ENCODE measurements around the gene UCN2. TPM values are rescaled to one million over a fixed set of nuclear protein-coding genes. Genes with fewer than 3 reads are reported as not detected.
A peak's percentile ranks its signal among the peaks of the same experiment; 100 is the strongest.

The UCN2 gene
- total and polyA plus RNA-seq, 9 of the 15 experiments (the other 6 are each of a cell fraction or from before 2014, with no cell fraction given) = 0.08 to 0.11 TPM; not detected in 7

- TF ChIP-seq CHD1 (IDR thresholded peaks at IDR 0.05; ENCODE audit: low read length) (no peak), ATF7 (IDR thresholded peaks at IDR 0.05) (no peak), ZNF449 (CRISPR knock-in tag; IDR thresholded peaks at IDR 0.05) (no peak), ZNF282 (CRISPR knock-in tag; IDR thresholded peaks at IDR 0.05) (no peak), NFIX (CRISPR knock-in tag; IDR thresholded peaks at IDR 0.05; ENCODE audit: low read depth) (no peak), POLR2G (IDR thresholded peaks at IDR 0.05; ENCODE audit: low read depth, low read length) (no peak), XRCC5 (IDR thresholded peaks at IDR 0.05; ENCODE audit: low read depth, low read length) (no peak), ZNF766 (CRISPR knock-in tag; conservative IDR thresholded peaks at IDR 0.05) (no peak), ZC3H4 (CRISPR knock-in tag; IDR thresholded peaks at IDR 0.05; ENCODE audit: borderline replicate concordance) (no peak), POLR2A (conservative IDR thresholded peaks at IDR 0.05) (no peak), PPARD (CRISPR knock-in tag; IDR thresholded peaks at IDR 0.05) (no peak), MTF1 (CRISPR knock-in tag; IDR thresholded peaks at IDR 0.05; ENCODE audit: borderline replicate concordance) (no peak), POLR2AphosphoS5 (IDR thresholded peaks at IDR 0.05; ENCODE audit: control insufficient read depth, insufficient read depth, low read depth, low read length) (peak; percentile 83), TAF1 (IDR thresholded peaks at IDR 0.05; ENCODE audit: control insufficient read depth, extremely low read depth, insufficient read depth, low read length, severe bottlenecking) (no peak), ZFP36 (IDR thresholded peaks at IDR 0.05; ENCODE audit: low read depth, low read length, partially characterized antibody) (no peak), FOXJ2 (tag; IDR thresholded peaks at IDR 0.05) (no peak), SPI1 (IDR thresholded peaks at IDR 0.05; ENCODE audit: borderline replicate concordance, low read depth, low read length) (no peak), REST (IDR thresholded peaks at IDR 0.05; ENCODE audit: borderline replicate concordance) (no peak), REST (CRISPR knock-in tag; IDR thresholded peaks at IDR 0.05; ENCODE audit: low read depth) (no peak), FUS (optimal IDR thresholded peaks at IDR 0.05; ENCODE audit: low read depth, low read length) (no peak), TCF7 (IDR thresholded peaks at IDR 0.05; ENCODE audit: borderline replicate concordance) (peak; percentile 92)
These were observed 8.2 kb downstream of the UCN2 start (continued) for GRCh38 chr3:48555231-48555948.

All from K562 (cell line).